Keratinocyte (primary cell): ENCODE measurements around the gene CGNL1. TPM values are rescaled to one million over a fixed set of nuclear protein-coding genes. Genes with fewer than 3 reads are reported as not detected.

Experiments used
- DNase-seq: peaks from one replicate; pipeline ENCODE4 v3.0.0-alpha.2; 2011; ENCODE audit warnings: low read depth, missing footprints, low spot score
- FAIRE-seq: peaks from 2 replicates; lab custom pipeline; 2011; peaks lifted over from hg19 to GRCh38; lab: Jason Lieb, UNC
- H2AFZ ChIP-seq: 2 replicates; pipeline ENCODE4 v1.6.0; 2012; ENCODE audit warnings: low read length, control low read depth, inconsistent platforms; ENCODE audit not compliant: control insufficient read depth
- H3K27ac ChIP-seq: 2 replicates; pipeline ENCODE4 v1.5.1; 2011; ENCODE audit warnings: low read length; ENCODE audit not compliant: control insufficient read depth, insufficient read depth
- H3K27me3 ChIP-seq: 3 replicates; pipeline ENCODE4 v1.6.0; 2011; ENCODE audit warnings: low read length; ENCODE audit not compliant: control insufficient read depth, insufficient read depth; ENCODE audit errors: extremely low read depth
- H3K36me3 ChIP-seq, 2 experiments: 2 replicates in 1 of 2; 3 replicates in 1 of 2; pipeline ENCODE4 v1.5.1; 2011; ENCODE audit warnings: low read length in 2 of 2, mild to moderate bottlenecking in 1 of 2; ENCODE audit not compliant: control insufficient read depth in 2 of 2, insufficient read depth in 2 of 2; ENCODE audit errors: extremely low read depth in 1 of 2
- H3K4me1 ChIP-seq: 3 replicates; pipeline ENCODE4 v1.5.1; 2011; ENCODE audit warnings: low read length; ENCODE audit not compliant: control insufficient read depth, insufficient read depth; ENCODE audit errors: extremely low read depth
- H3K4me2 ChIP-seq: 3 replicates; pipeline ENCODE4 v1.6.0; 2011; ENCODE audit warnings: low read depth, low read length; ENCODE audit not compliant: control insufficient read depth, insufficient read depth; ENCODE audit errors: extremely low read depth
- H3K4me3 ChIP-seq, 3 experiments: fragments of 200-600 bp in 1 of 3; sonication (generic) in 1 of 3; 2 replicates in 2 of 3; 3 replicates in 1 of 3; pipeline ENCODE4 v1.5.1; 2011 to 2016; ENCODE audit warnings: low read length in 3 of 3, mild to moderate bottlenecking in 3 of 3, control low read depth in 2 of 3, inconsistent platforms in 1 of 3, low read depth in 1 of 3, mixed read lengths in 1 of 3, mixed run types in 1 of 3, moderate library complexity in 1 of 3; ENCODE audit not compliant: control insufficient read depth in 2 of 3, insufficient read depth in 2 of 3; ENCODE audit errors: extremely low read depth in 1 of 3
- H3K79me2 ChIP-seq: 2 replicates; pipeline ENCODE4 v1.6.0; 2012; ENCODE audit warnings: low read length; ENCODE audit not compliant: control insufficient read depth, insufficient read depth
- H3K9ac ChIP-seq: 3 replicates; pipeline ENCODE4 v1.6.0; 2011; ENCODE audit warnings: low read length; ENCODE audit not compliant: control insufficient read depth, insufficient read depth; ENCODE audit errors: extremely low read depth
- H3K9me1 ChIP-seq: 3 replicates; pipeline ENCODE4 v1.6.0; 2011; ENCODE audit warnings: low read length; ENCODE audit not compliant: control insufficient read depth, insufficient read depth; ENCODE audit errors: extremely low read depth
- H3K9me3 ChIP-seq: 2 replicates; pipeline ENCODE4 v1.5.1; 2012; ENCODE audit warnings: low read depth, low read length; ENCODE audit not compliant: control insufficient read depth
- H4K20me1 ChIP-seq: 3 replicates; pipeline ENCODE4 v1.6.0; 2011; ENCODE audit warnings: low read length; ENCODE audit not compliant: control insufficient read depth, insufficient read depth; ENCODE audit errors: extremely low read depth
- CTCF ChIP-seq, 3 experiments: IDR thresholded peaks in 1 of 3; conservative IDR thresholded peaks in 1 of 3; optimal IDR thresholded peaks in 1 of 3; 2 replicates in 2 of 3; 3 replicates in 1 of 3; pipeline versions ENCODE3 to v1.5.1; 2011; ENCODE audit warnings: low read length in 3 of 3, mild to moderate bottlenecking in 3 of 3, moderate library complexity in 2 of 3, control low read depth in 1 of 3, inconsistent platforms in 1 of 3; ENCODE audit not compliant: insufficient read depth in 2 of 3; ENCODE audit errors: extremely low read depth in 1 of 3
- EZH2 ChIP-seq: IDR thresholded peaks from one replicate; pipeline ENCODE4 v1.6.1; 2012; ENCODE audit warnings: inconsistent platforms, mild to moderate bottlenecking, low read length, moderate library complexity
- dilution Hi-C: fragments of 300-500 bp; cut with MboI; formaldehyde crosslinking; loops from one replicate; pipeline ENCODE4 v1.7.0; 2020; ENCODE audit warnings: low sequenced_read_pairs; ENCODE audit not compliant: extremely low pct_ligation_motif_present
- polyA plus RNA-seq, 5 experiments: library from polyadenylated mRNA; depleted of rRNA in 3 of 5; stranded (reverse) in 3 of 5; stranded (forward) in 1 of 5; unstranded in 1 of 5; fragments of >200 nt; gene quantifications; 1 replicate in 1 of 5; 2 replicates in 3 of 5; 3 replicates in 1 of 5; pipeline versions ENCODE4 v1.2.1 to v1.2.3, GENCODE V29; 2011 to 2012; ENCODE audit warnings: missing spikeins in 2 of 5, low read depth in 1 of 5, low replicate concordance in 1 of 5

Gene CGNL1
- polyA plus RNA-seq, 1 donor (not counting 4 experiments of a cell fraction or from before 2014, with no cell fraction given), result 0.05 TPM

GRCh38 chr15:57389991-57390390, 13.7 kb downstream of the CGNL1 start:
- Histone ChIP-seq H3K9me3 (no peaks in the 10 kb centered on the region), H3K9ac (no peak overlapping the region), H3K79me2 (no peaks in the 10 kb centered on the region), H3K27me3 (no peaks in the 10 kb centered on the region), H3K27ac (no peak overlapping the region), H2AFZ (no peak overlapping the region), H3K4me2 (no peak overlapping the region), H4K20me1 (no peaks in the 10 kb centered on the region), H3K4me1 (no peaks in the 10 kb centered on the region), H3K4me3 (no peak overlapping the region), H3K36me3 (no peaks in the 10 kb centered on the region), H3K9me1 (no peaks in the 10 kb centered on the region)
- TF ChIP-seq CTCF (optimal IDR thresholded peaks at IDR 0.05 in 1 of 3, IDR thresholded peaks at IDR 0.05 in 1 of 3, conservative IDR thresholded peaks at IDR 0.05 in 1 of 3; ENCODE audit: extremely low read depth in 1 of 3, insufficient read depth in 2 of 3, low read length in 3 of 3) (no peak), EZH2 (no peak)
- dilution Hi-C loops, result no loop called here
- FAIRE-seq (no peak), DNase-seq (no peak)

GRCh38 chr15:57390583-57390982, 14.3 kb downstream of the CGNL1 start:
- H3K4me1 ChIP-seq, result no peaks in the 10 kb centered on the region
- H3K36me3 ChIP-seq, result no peaks in the 10 kb centered on the region
- H3K27ac ChIP-seq, result no peak overlapping the region
- H3K27me3 ChIP-seq, result no peaks in the 10 kb centered on the region
- no peak overlapping the region for H3K9ac ChIP-seq
- dilution Hi-C loops, result no loop called here
- no peaks in the 10 kb centered on the region for H3K9me1 ChIP-seq
- H2AFZ ChIP-seq, result no peak overlapping the region
- no peaks in the 10 kb centered on the region for H3K9me3 ChIP-seq
- TF ChIP-seq EZH2 (no peak), CTCF (optimal IDR thresholded peaks at IDR 0.05 in 1 of 3, IDR thresholded peaks at IDR 0.05 in 1 of 3, conservative IDR thresholded peaks at IDR 0.05 in 1 of 3; ENCODE audit: extremely low read depth in 1 of 3, insufficient read depth in 2 of 3, low read length in 3 of 3) (no peak)
- H3K4me2 ChIP-seq, result no peak overlapping the region
- no peak overlapping the region for H3K4me3 ChIP-seq
- no peak for FAIRE-seq
- no peaks in the 10 kb centered on the region for H4K20me1 ChIP-seq
- no peaks in the 10 kb centered on the region for H3K79me2 ChIP-seq
- no peak for DNase-seq
